HG03064 (cell line): ENCODE results near the gene ADCY5.

Source experiments
- ATAC-seq: cut with Tn5 transposase; IDR thresholded peaks from one replicate; pipeline ENCODE4 v1.9.1; 2021; ENCODE audit warnings: low read depth; ENCODE audit not compliant: unreplicated experiment

The ADCY5 gene

DNA sequence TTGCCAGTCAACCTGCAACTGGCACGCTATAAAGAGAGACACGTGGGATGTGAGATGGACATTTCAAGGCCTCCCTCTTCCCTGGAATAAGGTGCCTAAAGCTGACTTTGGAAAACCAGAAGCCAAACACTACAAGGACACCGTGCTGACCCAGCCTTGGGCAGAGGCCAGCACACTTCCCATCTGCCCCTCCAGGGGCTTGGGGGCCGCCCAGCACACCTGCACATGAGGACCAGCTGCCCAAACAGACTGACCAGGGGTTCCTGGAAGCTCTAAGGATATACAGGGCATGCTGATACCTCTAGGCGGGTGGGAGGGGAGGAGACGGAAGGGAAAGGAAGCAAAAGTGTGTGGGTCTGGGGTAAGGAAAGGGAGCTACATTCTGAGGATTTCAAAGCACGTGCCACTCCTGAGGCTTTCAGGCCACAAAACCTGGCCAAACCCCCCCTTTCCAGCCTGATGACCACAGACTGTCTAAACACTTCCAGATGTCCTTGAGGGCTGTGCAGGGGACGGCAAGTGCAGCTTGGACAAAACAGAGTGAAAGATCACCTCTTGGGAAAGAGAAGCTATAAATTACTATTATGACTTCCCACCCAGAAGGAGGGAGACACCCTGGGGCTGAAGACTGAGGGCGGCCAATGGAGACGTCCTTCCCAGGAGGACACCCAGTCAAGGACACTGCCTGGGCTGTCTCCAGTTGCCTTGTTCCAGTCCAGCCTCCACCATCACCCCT lies 57.9 kb downstream of the ADCY5 start:
- no peak for ATAC-seq

DNA sequence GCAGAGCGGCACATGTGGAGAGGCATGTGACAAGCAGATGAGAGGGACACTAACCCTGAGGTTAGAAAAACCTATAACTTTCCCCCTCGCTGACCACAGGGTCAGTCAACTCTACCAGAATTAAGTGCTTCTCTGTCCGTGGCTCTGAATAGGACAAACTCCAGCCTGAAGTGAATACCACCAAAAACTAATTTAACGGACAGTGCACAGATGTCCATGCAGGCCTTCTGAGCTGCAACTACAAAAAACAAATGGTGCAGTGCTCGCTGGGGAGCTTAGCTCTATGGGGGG lies 59.3 kb downstream of the ADCY5 start:
- ATAC-seq, result no peak

GRCh38 chr3:123388811-123389627 lies 59.9 kb downstream of the ADCY5 start:
- ATAC-seq, result no peak

- ATAC-seq, result no peak
These were observed 60.8 kb downstream of the ADCY5 start for GRCh38 chr3:123388042-123388441.

DNA sequence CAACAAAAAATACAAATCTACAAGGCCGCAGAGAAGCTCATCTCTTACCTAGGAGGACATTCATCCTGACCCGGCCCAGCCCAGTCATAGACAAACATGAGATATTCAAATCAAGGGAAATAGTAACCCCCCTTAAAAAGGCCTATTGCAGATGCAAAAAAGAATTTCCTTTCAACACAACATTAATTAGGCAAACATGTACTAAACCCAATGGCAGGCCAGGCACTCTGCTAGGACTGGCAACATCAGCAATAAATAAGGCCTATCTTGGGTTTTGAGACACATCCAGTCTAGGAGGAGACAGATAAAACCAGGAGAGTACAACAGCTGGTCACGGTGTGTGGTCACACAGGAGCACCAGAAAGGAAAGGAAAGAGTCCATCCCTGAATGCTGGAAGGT lies 61.4 kb downstream of the ADCY5 start:
- no peak for ATAC-seq

DNA sequence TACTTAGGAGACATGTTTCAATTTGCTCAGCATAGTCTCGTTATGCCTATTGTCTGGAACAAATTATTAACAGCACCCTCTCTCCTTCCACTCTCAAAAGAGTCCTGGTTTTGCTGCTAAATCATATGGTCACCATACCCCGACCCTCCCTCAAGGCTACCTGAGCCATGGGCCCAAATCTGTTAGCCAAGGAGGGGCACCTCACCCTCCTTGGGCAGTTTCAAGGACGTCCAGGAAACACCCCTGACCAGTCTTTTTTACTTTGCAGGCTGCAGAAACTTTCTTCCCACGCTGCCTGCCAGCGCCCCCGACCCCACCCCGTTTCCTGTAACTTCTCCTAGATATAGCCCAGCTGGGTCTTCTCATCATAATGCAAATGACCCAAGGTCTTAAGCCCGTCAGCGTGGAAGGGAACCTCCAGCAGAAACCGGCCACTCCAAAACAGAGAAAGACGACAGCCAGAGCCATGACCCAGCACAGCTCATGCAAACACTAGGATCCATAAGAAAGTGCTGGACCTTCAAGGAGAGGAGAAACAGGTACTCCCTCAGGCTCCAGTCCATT lies 62.3 kb downstream of the ADCY5 start:
- ATAC-seq, result no peak

DNA sequence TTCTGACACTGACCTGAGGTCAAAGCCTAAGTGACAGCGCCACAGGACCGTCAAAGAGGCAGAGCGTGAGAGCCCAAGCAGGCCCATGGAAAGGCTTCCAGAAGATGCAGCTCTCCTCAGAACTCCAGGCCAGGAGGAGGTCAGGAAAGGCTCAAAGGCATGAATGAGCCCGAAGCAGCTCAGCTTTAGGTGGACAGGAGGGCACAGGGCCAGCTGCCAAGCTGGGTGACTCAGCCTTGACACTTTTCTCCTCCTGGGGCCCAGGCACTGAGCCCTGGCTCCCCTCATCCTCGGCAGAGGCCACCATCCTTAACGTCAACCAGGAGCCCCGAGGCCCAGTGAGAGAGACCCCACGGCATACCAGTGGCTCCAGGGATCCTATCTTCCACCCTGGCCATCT lies 62.9 kb downstream of the ADCY5 start:
- ATAC-seq, result no peak

DNA sequence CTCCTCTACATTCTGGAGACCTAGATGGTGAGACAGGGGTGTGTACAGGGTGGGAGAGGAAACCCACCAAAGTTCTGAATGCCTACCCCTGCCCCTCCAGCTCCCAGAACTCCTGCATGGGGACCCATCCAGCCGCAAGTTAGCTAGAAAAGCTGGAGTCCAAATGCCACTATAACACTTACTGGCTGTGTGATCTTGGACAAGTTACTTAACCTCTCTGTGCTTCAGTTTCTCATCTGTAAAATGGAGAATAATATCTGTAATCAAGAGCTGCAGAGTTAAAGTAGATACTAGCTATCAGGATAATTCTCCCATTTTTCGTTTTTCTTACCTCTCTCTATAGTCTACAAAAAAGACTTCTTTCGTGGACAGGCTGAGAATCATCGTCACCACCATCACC lies 63.4 kb downstream of the ADCY5 start:
- no peak for ATAC-seq

- no peak for ATAC-seq
These were observed 63.9 kb downstream of the ADCY5 start for GRCh38 chr3:123385001-123385401.

GRCh38 chr3:123384256-123384655 lies 64.6 kb downstream of the ADCY5 start:
- no peak for ATAC-seq

DNA sequence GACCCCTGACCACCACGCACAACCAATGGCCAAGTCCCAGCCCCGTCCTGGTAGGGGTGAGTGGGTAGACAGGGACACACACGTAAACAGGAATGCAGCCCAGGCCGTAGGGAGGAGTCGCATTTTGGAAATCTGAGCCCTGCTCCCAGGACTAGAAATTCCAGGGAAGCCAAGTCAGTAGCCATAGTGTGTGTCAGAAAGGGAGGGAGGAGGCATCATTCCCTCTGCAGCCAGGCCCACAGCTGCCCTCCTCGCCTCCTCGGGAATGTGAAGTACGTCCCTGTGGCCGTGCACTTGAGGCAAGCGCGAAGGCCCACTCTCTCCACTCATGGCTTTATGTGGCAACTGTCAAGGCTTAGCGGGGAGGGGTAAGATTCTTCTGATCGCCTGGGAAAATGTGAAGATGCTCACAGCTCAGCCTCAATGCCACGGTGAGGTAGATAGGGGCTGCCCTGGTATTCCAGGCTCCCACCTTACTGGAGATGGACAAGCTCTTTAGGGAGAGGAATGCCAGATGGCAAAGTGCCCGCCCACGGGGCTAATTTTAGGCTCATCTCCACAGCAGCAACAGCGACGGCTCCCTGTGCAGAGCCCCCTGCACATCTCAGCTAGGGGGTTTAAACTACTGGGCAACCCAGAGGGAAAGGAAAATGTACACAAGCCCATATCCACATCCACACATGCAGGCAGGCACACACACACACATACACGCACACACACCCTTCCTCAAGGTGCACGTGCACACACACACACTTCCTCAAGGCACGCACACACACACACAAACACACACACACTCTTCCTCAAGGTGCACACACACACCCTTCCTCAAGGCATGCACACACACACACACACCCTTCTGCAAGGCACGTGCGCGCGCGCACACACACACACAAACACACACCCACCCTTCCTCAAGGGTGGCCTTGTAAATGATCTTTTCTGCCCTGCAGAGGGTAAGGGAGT lies 65.5 kb downstream of the ADCY5 start:
- no peak for ATAC-seq

DNA sequence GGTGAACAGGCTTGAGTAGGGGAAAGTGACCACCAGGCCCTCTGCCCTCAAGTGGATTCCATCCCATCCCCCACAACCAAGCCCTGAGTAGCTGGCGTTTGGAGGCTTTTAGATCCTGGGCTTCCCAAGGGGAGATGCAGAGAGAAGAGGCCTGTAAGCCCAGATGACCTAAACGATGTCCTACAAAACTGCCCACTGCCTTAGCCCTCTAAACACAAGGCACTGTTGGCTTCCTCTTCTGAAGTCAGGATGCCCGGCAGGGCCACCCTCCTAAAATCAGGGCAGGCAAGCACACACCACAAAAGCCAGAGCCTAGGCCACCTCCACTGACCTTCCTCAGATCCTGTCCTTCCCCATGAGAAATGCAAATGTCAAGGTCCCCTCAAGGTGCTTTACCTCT lies 68.6 kb downstream of the ADCY5 start:
- ATAC-seq, result no peak

DNA sequence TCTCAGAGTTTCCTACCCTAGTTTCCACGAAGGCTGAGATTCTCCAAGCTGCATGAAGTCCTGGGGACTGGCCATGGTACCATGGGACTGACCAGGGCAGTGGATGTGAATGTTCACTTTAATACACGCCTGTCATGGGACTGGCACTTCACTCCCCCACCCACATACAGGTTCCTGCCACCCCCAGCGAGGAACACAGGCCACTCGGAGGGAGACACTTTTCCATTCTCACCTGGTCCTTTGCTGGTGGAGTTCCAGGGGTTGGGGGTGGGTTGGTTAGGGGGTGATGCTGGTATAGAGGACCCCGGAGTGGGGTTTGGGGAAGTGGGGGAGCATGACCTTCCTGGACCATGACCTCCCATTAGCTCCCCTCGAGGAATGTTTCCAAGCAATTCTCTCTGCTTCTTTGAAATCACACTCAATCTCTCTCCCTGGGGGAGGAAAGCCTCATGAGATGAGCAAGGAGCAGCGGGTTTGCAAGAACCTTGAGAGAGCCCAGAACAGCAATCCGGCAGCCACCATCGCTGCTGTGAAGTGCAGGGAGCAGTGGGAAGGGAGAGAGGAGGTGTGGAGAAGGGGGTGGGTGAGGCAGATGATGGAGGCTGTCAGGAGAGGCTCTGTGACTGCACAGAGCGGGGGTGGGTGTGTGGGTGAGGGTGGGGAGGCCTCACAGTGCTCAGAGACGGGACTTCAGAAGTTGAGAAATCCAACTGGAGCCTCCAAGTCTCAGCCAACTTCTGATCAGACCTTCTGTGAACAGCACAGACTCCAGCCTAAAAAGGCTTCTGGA lies 69.7 kb downstream of the ADCY5 start:
- no peak for ATAC-seq

DNA sequence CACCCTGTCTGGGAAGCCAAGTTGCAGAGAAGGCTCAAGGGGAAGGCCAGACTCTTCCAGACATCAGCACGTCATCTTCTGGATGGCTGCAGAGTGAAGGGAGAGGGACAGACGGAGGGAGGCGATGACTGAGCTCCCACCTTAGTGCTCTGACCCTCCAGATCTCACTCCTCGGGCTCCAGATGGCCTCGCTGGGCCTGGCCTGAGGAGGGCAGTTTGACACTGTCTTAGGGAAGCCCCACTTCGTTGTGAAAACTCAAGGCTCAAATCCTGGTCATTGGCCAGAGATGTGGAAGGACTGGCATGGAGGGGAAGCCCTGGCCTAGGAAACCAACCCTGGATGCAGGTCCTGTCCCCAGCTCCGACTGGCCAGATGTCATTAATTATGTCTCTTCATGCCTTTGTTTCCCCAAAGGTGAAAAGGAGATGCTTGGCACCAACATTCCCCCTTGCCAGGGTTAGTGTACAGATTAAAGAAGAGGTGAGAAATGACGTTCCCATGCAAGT lies 70.4 kb downstream of the ADCY5 start:
- ATAC-seq, result no peak

DNA sequence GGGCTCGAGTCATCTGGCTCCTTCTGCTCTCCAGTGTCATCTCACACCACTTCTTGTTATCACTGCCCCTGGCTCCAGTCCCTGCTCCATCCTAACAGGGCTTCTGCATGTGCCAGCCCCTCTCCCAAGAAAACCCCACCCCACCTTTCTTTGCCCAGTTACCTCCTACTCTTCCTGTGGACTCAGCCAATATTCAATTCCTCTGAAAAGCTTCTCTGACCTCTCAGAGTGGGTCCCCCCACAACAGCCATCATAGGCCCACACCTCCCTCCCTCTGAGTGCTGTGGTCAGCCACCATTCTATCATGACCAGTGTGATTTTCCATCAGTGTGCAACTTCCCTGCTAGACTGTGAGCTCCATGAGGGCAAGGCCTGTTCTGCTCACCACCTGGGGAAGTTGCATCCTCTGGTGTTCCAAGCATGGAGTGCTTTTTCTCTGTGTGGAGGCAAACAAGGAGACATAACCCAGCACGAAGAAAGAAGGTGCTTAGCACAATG lies 71.6 kb downstream of the ADCY5 start:
- ATAC-seq, result no peak

GRCh38 chr3:123376451-123377242 lies 72.2 kb downstream of the ADCY5 start:
- no peak for ATAC-seq

GRCh38 chr3:123375014-123375940 lies 73.6 kb downstream of the ADCY5 start:
- ATAC-seq, result no peak

- ATAC-seq, result no peak
These were observed 74.9 kb downstream of the ADCY5 start for GRCh38 chr3:123374016-123374415.
